Keratinocyte (primary cell): ENCODE results near the gene CLDN1.

Experiments
- CTCF ChIP-seq, 3 experiments: IDR thresholded peaks in 1 of 3; conservative IDR thresholded peaks in 1 of 3; optimal IDR thresholded peaks in 1 of 3; 2 replicates in 2 of 3; 3 replicates in 1 of 3; pipeline versions ENCODE3 to v1.5.1; 2011; ENCODE audit warnings: low read length in 3 of 3, mild to moderate bottlenecking in 3 of 3, moderate library complexity in 2 of 3, control low read depth in 1 of 3, inconsistent platforms in 1 of 3; ENCODE audit not compliant: insufficient read depth in 2 of 3; ENCODE audit errors: extremely low read depth in 1 of 3
- EZH2 ChIP-seq: IDR thresholded peaks from one replicate; pipeline ENCODE4 v1.6.1; 2012; ENCODE audit warnings: inconsistent platforms, mild to moderate bottlenecking, low read length, moderate library complexity

GRCh38 chr3:190359813-190360212 is 37.6 kb upstream of the CLDN1 start:
- TF ChIP-seq CTCF (optimal IDR thresholded peaks at IDR 0.05 in 1 of 3, IDR thresholded peaks at IDR 0.05 in 1 of 3, conservative IDR thresholded peaks at IDR 0.05 in 1 of 3; ENCODE audit: extremely low read depth in 1 of 3, insufficient read depth in 2 of 3, low read length in 3 of 3) (no peak), EZH2 (no peak)
